ENCODE results near the gene CHIC2. TPM values are rescaled to one million over a fixed set of nuclear protein-coding genes. Genes with fewer than 3 reads are reported as not detected.

CHIC2 gene
- total and polyA plus RNA-seq, 2 donors (not counting 1 experiment from before 2014, with no cell fraction given): 39.4 to 52.0 TPM

- no peaks in the 10 kb centered on the region for H4K20me1 ChIP-seq (ENCODE audit: control insufficient read depth, extremely low read depth, insufficient read depth, low read length)
- no peaks in the 10 kb centered on the region for H3K79me2 ChIP-seq (ENCODE audit: control insufficient read depth, insufficient read depth, low read length)
- H3K36me3 ChIP-seq (ENCODE audit: control insufficient read depth, insufficient read depth, low read length): no peaks in the 10 kb centered on the region
- H2AFZ ChIP-seq (ENCODE audit: low read length): no peak overlapping the region
- no peak overlapping the region for H3K4me2 ChIP-seq (ENCODE audit: extremely low read depth, insufficient read depth, low read length)
- H3K9ac ChIP-seq (ENCODE audit: insufficient read depth, low read length): no peak overlapping the region
- no peaks in the 10 kb centered on the region for H3K27me3 ChIP-seq (ENCODE audit: control insufficient read depth, insufficient read depth, low read length)
- no peak for TF ChIP-seq EZH2 (IDR thresholded peaks at IDR 0.05; ENCODE audit: low read length, missing control alignments)
- TF ChIP-seq, protein P1, sequence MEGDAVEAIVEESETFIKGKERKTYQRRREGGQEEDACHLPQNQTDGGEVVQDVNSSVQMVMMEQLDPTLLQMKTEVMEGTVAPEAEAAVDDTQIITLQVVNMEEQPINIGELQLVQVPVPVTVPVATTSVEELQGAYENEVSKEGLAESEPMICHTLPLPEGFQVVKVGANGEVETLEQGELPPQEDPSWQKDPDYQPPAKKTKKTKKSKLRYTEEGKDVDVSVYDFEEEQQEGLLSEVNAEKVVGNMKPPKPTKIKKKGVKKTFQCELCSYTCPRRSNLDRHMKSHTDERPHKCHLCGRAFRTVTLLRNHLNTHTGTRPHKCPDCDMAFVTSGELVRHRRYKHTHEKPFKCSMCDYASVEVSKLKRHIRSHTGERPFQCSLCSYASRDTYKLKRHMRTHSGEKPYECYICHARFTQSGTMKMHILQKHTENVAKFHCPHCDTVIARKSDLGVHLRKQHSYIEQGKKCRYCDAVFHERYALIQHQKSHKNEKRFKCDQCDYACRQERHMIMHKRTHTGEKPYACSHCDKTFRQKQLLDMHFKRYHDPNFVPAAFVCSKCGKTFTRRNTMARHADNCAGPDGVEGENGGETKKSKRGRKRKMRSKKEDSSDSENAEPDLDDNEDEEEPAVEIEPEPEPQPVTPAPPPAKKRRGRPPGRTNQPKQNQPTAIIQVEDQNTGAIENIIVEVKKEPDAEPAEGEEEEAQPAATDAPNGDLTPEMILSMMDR (conservative IDR thresholded peaks at IDR 0.05 in 1 of 2, IDR thresholded peaks at IDR 0.05 in 1 of 2; ENCODE audit: low read depth in 1 of 2, low read length in 2 of 2): no peak
- H3K27ac ChIP-seq (ENCODE audit: insufficient read depth, low read length): no peak overlapping the region
- no peak overlapping the region for H3K4me3 ChIP-seq (replicated peaks in 1 of 4; ENCODE audit: control extremely low read depth in 1 of 4, insufficient read depth in 1 of 4, low read depth in 3 of 4, low read length in 4 of 4)
- H3K9me3 ChIP-seq (ENCODE audit: control insufficient read depth, insufficient read depth, low read depth, low read length): no peaks in the 10 kb centered on the region
- DNase-seq (ENCODE audit: low read depth in 2 of 2): no peak
- no peaks in the 10 kb centered on the region for H3K4me1 ChIP-seq (ENCODE audit: control insufficient read depth, extremely low read depth, insufficient read depth, low read length)
These were observed 83.3 kb downstream of the CHIC2 start for GRCh38 chr4:53981066-53981465.

GRCh38 chr4:53974561-53974960 is 89.8 kb downstream of the CHIC2 start:
- no peak overlapping the region for H3K4me3 ChIP-seq (replicated peaks in 1 of 4; ENCODE audit: control extremely low read depth in 1 of 4, insufficient read depth in 1 of 4, low read depth in 3 of 4, low read length in 4 of 4)
- DNase-seq (ENCODE audit: low read depth in 2 of 2): peak in 1 of 2 donors; percentile 49
- H3K36me3 ChIP-seq (ENCODE audit: control insufficient read depth, insufficient read depth, low read length): no peaks in the 10 kb centered on the region
- H3K27me3 ChIP-seq (ENCODE audit: control insufficient read depth, insufficient read depth, low read length): no peaks in the 10 kb centered on the region
- H3K79me2 ChIP-seq (ENCODE audit: control insufficient read depth, insufficient read depth, low read length): no peaks in the 10 kb centered on the region
- no peaks in the 10 kb centered on the region for H4K20me1 ChIP-seq (ENCODE audit: control insufficient read depth, extremely low read depth, insufficient read depth, low read length)
- H3K27ac ChIP-seq (ENCODE audit: insufficient read depth, low read length): no peak overlapping the region
- no peak overlapping the region for H3K4me2 ChIP-seq (ENCODE audit: extremely low read depth, insufficient read depth, low read length)
- H3K9ac ChIP-seq (ENCODE audit: insufficient read depth, low read length): no peak overlapping the region
- no peaks in the 10 kb centered on the region for H3K4me1 ChIP-seq (ENCODE audit: control insufficient read depth, extremely low read depth, insufficient read depth, low read length)
- no peaks in the 10 kb centered on the region for H3K9me3 ChIP-seq (ENCODE audit: control insufficient read depth, insufficient read depth, low read depth, low read length)
- H2AFZ ChIP-seq (ENCODE audit: low read length): no peak overlapping the region
- no peak for TF ChIP-seq EZH2 (IDR thresholded peaks at IDR 0.05; ENCODE audit: low read length, missing control alignments)
- TF ChIP-seq, protein P1 (conservative IDR thresholded peaks at IDR 0.05 in 1 of 2, IDR thresholded peaks at IDR 0.05 in 1 of 2; ENCODE audit: low read depth in 1 of 2, low read length in 2 of 2): no peak

GRCh38 chr4:53967986-53968385 is 96.4 kb downstream of the CHIC2 start:
- H4K20me1 ChIP-seq (ENCODE audit: control insufficient read depth, extremely low read depth, insufficient read depth, low read length): no peaks in the 10 kb centered on the region
- peaks cover 4% of the 10 kb centered on the region for H3K4me1 ChIP-seq (ENCODE audit: control insufficient read depth, extremely low read depth, insufficient read depth, low read length)
- H3K4me3 ChIP-seq (replicated peaks in 1 of 4; ENCODE audit: control extremely low read depth in 1 of 4, insufficient read depth in 1 of 4, low read depth in 3 of 4, low read length in 4 of 4): no peak overlapping the region
- H3K4me2 ChIP-seq (ENCODE audit: extremely low read depth, insufficient read depth, low read length): no peak overlapping the region
- no peak overlapping the region for H3K27ac ChIP-seq (ENCODE audit: insufficient read depth, low read length)
- TF ChIP-seq, protein P1 (conservative IDR thresholded peaks at IDR 0.05 in 1 of 2, IDR thresholded peaks at IDR 0.05 in 1 of 2; ENCODE audit: low read depth in 1 of 2, low read length in 2 of 2): no peak
- TF ChIP-seq EZH2 (IDR thresholded peaks at IDR 0.05; ENCODE audit: low read length, missing control alignments): no peak
- H3K9ac ChIP-seq (ENCODE audit: insufficient read depth, low read length): no peak overlapping the region
- no peak for DNase-seq (ENCODE audit: low read depth in 2 of 2)
- no peaks in the 10 kb centered on the region for H3K27me3 ChIP-seq (ENCODE audit: control insufficient read depth, insufficient read depth, low read length)
- no peaks in the 10 kb centered on the region for H3K36me3 ChIP-seq (ENCODE audit: control insufficient read depth, insufficient read depth, low read length)
- H3K79me2 ChIP-seq (ENCODE audit: control insufficient read depth, insufficient read depth, low read length): no peaks in the 10 kb centered on the region
- no peak overlapping the region for H2AFZ ChIP-seq (ENCODE audit: low read length)
- no peaks in the 10 kb centered on the region for H3K9me3 ChIP-seq (ENCODE audit: control insufficient read depth, insufficient read depth, low read depth, low read length)

Measured in fibroblast of lung (primary cell).